Limb (tissue), 2 donors: ENCODE results near the gene GOLGA6L10.
"Not testable (repeated sequence)": the region's sequence is repeated elsewhere in the genome, so short reads cannot be mapped to it uniquely, and the experiment has no call there.

ENCODE experiments used
- DNase-seq, 2 donors: peaks; one replicate each; pipeline ENCODE4 v3.0.0-alpha.2; 2016; ENCODE audit errors: extremely low spot score in 2 of 2

GOLGA6L10 gene

GRCh38 chr15:82301296-82302016 is 47.8 kb downstream of the GOLGA6L10 start:
- no peak for DNase-seq

- no peak for DNase-seq
Measured at GRCh38 chr15:82300883-82301282, 48.4 kb downstream of the GOLGA6L10 start.

- DNase-seq, result not testable (repeated sequence)
Measured at GRCh38 chr15:82300326-82300725, 48.9 kb downstream of the GOLGA6L10 start.

GRCh38 chr15:82299511-82299914 is 49.8 kb downstream of the GOLGA6L10 start:
- DNase-seq, result not testable (repeated sequence)

GRCh38 chr15:82298520-82298919 is 50.8 kb downstream of the GOLGA6L10 start:
- peak in 1 of 2 donors; percentile 62 for DNase-seq

GRCh38 chr15:82298032-82298431 is 51.2 kb downstream of the GOLGA6L10 start:
- no peak for DNase-seq

- no peak for DNase-seq
Measured at GRCh38 chr15:82297546-82297945, 51.7 kb downstream of the GOLGA6L10 start.

- no peak for DNase-seq
Measured at GRCh38 chr15:82294061-82294690, 55.1 kb downstream of the GOLGA6L10 start.

- no peak for DNase-seq
Measured at GRCh38 chr15:82292271-82292670, 57.0 kb downstream of the GOLGA6L10 start.
